ENCODE results near the gene ZNF680.
"Not testable (repeated sequence)": the region's sequence is repeated elsewhere in the genome, so short reads cannot be mapped to it uniquely, and the experiment has no call there.

ZNF680 gene

GRCh38 chr7:64562626-64563278, at the start of gene ZNF680:
ZNF680 (minus strand) TSS chr7:64563071; CDS start chr7:64562954, 117 bp downstream.
- DNase-seq = peak; percentile 97

DNA sequence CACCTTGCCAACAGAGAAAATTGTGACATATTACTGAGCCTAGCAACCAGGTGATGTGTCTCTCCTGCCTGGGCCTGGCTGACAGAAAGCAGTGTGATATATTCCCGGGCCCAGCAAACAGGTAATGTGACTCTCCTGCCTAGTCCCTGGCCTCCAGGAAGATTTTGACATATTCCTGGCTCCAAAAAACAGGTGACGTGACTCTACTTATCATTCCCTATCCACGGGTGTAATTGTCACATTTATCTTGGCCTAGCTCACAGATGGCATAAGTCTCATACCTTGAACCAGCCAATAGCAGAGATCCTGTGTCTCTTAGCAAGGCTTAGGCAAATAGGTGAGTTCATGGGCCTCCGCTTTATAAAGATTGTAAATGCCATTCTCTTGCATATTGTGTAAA, 49.6 kb upstream of the ZNF680 start:
- DNase-seq = no peak

DNA sequence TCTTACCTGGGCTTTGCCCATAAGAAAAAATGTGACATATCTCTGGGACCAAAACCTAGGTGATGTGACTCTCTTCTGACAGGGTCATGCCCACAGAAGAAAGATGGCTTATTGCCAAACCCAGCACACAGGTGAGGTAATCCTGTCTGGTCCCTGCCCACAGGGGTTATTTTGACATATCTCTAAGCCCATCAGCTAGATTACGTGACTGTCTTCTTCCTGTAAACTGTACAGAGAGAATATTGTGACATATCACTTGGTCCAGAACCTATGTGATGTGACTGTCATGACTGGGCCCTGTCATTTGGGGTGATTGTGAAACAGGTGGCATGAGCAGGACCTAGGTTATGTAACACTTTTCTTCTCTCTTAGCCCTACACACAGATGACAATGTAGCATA, 48.8 kb upstream of the ZNF680 start:
- DNase-seq = no peak

- no peak for DNase-seq
Observed at GRCh38 chr7:64610997-64611396, 48.1 kb upstream of the ZNF680 start.

GRCh38 chr7:64608116-64608910, 45.4 kb upstream of the ZNF680 start:
- DNase-seq = no peak

DNA sequence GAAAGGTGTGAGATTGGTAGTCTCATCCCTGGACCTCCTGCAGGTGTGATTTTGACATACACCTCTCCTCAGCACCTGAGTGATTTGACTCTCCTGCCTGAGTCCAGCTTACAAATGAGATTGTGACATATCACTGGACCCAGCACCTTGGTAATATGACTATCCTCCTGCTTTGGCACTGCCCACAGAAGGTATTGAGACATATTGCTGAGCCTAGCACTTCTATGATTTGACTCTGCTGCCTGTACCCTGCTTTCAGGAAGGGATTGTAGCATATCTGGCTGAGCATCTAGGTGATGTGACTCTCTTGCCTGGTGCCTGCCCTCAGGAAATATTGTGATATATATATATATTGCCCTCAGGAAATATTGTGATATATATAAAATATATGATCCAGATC, 43.5 kb upstream of the ZNF680 start:
- no peak for DNase-seq

GRCh38 chr7:64603271-64603670, 40.4 kb upstream of the ZNF680 start:
- DNase-seq = no peak

- DNase-seq = no peak
Observed at GRCh38 chr7:64602518-64602917, 39.6 kb upstream of the ZNF680 start.

DNA sequence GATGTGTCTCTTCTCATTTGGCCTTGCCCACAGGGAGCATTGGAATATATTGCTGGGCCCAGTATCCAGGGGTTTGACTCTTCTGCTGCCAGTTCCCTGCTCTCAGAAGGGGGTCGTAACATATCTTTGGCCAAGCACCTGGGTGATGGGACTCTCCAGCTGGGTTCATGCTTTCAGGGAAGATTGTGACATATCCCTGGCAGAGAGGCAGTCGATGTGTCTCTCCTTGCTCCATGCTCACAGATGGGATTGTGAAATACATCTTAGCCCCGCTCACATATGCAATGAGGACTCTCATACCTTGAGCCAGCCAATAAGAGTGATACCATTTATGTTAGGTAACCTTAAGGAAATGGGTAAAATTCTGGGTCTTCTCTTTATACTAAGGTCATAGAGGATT, 39.2 kb upstream of the ZNF680 start:
- DNase-seq = no peak

DNA sequence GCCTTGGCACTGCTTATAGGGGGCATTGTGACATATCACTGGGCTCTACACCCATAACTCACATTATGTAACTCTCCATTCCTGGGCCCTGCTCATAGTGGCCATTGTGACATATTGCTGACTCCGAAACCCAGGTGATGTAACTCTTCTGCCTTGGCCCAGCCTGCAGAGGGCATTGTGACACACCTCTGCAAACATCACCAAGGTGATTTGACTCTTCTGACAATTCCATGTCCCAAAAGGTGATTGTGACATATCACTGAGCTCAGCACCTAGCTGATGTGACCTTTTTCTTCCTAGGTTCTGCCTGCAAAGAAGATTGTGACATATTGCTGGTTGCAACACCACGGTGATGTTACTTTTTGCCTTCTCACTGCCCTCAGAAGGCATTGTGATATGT, 36.5 kb upstream of the ZNF680 start:
- DNase-seq = no peak

- no peak for DNase-seq
Observed at GRCh38 chr7:64590971-64591370, 28.1 kb upstream of the ZNF680 start.

- peak; percentile 34 for DNase-seq
Observed at GRCh38 chr7:64581926-64582894, 19.3 kb upstream of the ZNF680 start.

DNA sequence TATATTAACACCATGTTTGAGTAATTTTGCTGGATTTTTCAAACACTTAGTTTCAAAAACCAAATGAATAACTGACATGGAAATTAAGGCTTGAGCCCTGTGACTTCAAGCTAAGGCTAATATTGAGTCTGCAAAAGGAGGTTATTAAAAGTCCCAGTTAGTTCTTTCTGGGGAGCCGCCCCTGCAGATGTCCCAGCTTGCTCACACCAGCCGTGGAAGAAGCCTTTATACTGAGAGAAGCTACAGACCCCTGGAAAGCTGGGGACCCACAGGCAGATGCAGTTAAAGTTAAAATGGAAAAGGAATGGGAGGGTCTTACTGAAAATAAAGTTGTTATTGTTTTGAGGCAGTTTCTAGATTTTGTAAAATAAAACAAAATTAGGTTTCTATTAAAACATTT, 18.5 kb upstream of the ZNF680 start:
- DNase-seq = no peak

DNA sequence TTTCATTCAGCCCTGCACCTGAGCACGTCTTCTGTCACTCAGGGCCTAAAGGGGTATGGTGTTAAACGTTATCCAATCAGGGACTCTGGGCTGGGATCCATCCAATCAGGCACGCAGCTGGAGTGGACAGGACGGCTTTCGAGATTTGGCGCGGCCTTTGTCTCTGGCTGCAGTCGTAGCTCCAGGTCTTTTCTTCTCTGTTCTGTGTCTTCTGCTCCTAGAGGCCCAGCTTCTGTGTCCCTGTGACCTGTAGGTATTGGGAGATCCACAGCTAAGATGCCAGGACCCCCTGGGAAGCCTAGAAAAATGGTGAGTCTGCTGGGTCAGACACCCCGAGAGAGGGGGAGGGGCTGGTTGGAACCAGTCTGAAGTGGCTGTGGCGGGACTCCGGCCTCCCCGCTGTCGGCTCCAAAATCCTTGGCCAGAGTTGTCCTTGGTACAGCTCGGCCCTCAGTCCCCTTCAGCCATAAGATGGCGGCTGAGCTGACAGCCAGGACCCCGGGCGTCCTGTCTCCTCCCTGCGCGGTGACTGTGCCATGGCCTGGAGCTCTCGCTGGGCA, 11.7 kb upstream of the ZNF680 start:
- DNase-seq = no peak

GRCh38 chr7:64570284-64570605, 7.4 kb upstream of the ZNF680 start:
- not testable (repeated sequence) for DNase-seq

DNA sequence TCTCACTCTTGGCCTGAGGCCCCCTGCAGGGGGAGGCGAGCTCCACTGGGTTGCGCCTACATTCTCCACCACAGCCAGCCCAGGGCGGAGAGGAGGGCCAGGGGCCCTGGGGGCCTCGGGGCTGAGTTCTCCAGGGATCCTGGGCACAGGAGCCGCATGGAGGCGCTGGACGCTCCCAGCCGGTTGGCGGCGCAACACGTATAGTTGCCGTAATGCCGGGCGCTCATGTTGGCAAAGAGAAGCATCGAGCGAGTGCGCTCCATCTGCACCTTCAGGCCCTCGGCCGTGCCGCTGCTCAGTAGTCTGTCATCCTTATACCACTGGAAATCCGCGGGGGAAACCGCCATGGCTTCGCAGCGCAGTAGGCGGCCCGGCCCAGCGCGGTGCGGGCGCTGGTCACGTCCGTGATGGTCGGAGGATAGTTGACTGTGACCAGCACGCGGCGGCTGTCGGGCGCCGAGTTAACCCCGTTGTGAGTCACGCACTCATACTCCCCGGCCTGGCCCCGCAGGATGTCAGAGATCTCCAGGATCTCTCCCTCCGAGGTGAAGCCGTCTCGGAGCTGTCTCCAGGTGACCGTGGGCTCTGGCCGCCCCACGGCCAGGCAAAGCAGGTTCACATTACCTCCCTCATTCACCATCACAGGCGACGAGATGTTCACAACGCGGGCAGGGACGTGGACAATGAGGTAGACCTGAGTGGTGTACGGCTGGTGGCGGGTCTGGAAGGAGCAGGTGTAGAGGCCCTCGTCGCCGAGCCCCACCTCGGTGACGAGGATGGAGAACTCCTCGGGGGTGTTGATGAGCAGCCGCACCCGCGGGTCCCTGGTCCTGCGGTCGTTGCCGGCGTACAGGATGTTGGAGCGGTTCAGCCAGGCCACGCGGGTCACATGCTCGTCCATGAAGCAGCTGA, 6.8 kb upstream of the ZNF680 start:
- DNase-seq = peak; percentile 23

GRCh38 chr7:64562256-64562625, 630 bp downstream of the ZNF680 start:
- peak; percentile 48 for DNase-seq

GRCh38 chr7:64559206-64559605, 3.7 kb downstream of the ZNF680 start:
- DNase-seq = no peak

DNA sequence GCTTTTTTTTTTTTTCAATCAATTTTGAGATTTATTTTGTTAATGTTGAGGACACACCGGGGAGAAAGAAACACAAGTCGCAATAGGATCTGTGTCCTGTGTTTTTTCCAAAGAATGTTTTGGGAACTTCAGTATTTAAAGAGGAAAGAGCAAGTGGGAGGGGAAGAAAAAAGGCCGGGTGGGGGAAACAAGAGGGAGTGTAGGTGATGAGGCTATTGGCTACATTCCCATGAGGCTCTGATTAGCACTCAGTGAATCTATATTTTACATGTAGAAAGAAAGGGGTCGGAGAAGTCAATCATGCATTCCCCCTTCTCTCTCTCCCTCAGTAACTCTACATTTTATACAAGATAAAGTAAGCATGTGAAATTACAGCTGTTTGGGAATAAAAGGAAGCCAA, 4.1 kb downstream of the ZNF680 start:
- DNase-seq = no peak

DNA sequence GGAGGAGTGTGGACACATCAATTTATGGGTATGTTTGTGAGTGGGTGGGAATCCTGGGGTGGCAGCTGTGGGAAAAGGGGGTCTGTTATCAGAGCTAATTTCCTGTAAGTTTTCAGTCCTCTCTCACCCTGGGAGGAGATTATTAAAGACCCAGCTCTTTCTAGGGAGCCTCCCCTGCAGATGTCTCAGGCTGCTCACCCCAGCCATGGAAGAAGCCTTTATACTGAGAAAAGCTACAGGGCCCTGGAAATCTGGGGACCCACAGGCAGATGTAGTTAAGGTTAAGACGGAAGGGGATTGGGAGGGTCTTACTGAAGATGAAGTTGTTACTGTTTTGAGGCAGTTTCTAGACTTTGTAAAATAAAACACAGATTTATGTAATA, 4.6 kb downstream of the ZNF680 start:
- DNase-seq = no peak

DNA sequence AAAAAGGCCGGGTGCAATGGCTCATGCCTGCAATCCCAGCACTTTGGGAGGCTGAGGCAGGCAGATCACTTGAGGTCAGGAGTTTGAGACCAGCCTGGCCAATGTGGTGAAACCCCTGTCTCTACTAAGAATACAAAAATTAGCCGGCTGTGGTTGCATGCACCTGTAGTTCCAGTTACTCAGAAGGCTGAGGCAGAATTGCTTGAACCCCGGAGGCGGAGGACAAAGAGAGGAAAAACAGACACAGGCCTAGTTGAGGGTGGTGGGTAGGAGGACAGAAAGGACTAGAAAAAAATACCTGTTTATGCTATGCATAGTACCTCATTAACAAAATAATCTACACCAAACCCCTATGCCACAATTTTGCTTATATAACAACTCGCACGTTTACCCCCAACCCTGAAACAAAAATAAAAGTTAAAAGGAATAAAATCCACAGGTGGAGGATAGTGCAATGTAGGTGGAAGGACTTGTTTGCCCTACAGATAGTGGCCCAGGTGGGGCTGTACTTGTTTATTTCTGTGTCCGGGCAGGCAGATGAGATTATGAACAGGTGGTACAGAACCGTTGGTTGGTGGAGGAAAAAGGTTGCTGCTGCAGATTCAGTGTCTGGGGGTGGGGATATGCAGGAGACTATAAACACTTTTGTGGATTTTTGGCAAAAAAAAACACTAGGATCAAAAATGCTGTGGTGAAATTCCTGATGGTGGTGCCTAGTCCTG, 5.1 kb downstream of the ZNF680 start:
- DNase-seq = no peak

GRCh38 chr7:64555046-64555445, 7.8 kb downstream of the ZNF680 start:
- DNase-seq = no peak
